Hematopoietic multipotent progenitor cell treated with erythropoietin and hydrocortisone succinate and interleukin-3 and kit ligand, for 4 days (in vitro differentiated cells): ENCODE results near the gene USP49.

Experiments used
- DNase-seq: peaks from one replicate; pipeline ENCODE4 v3.0.0-alpha.2; 2015

Gene USP49

GRCh38 chr6:41805830-41806774, 89.1 kb downstream of the USP49 start:
- no peak for DNase-seq

DNA sequence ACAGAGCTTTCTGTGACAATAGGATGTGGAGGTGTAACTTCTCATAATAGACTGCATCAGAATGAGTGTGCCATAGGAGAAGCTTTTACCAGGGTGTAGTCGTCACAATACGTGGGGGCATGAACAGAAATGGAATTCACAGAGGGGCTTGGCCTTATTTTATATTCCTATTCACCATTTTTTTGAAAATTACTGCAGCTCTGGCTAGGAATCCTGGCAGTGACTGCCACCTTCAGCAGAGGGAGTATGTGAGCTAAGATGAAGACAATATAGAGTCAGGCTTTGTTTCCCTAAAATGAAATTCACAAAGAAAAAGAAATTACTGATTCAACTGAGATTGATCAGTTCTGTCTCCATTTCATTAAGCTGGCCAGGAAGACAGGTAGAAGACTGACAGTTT, 93.8 kb downstream of the USP49 start:
- peak; percentile 41 for DNase-seq

DNA sequence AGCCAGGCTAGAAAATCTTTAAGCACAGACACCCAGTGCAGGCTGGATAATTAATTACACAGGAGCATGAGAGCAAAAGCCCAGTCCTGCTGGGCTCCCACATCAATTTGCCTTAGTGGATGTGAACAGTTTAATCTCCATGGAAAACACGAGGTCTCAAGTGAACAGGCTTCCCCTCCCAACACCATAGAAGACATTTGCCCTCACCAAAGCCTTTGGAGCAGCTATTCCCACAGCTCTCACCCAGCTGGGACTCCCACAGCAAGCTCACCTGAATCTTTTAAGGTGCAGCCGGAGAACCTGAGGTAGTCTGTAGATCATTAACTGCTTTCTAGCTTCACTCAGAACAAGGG, 95.6 kb downstream of the USP49 start:
- no peak for DNase-seq

DNA sequence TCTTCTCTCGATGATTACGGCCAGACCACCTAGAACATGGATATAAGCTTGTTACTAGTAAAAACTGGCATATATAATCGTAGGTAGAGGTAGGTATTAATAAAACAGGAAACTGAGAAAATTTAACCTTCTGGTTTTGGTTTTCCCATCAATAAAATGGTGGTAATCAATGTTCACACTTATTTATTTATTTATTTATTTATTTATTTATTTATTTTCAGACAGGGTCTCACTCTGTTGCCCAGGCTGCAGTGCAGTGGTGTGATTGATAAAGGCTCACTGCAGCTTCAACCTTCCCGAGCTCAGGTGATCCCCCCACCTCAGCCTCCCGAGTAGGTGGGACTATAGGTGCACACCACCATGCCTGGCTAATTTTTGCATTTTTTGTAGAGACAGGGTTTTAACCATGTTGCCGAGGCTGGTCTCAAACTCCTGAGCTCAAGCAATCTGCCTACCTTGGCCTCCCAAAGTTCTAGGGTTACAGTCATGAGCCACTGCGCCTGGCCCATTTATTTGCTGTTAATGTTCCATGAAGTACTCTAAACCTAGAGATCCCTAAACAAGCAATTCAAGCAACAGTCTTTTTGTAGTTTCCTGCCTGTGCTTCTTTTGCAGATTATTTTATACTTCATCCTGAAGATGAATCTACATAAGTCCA, 96.1 kb downstream of the USP49 start:
- DNase-seq, result no peak

DNA sequence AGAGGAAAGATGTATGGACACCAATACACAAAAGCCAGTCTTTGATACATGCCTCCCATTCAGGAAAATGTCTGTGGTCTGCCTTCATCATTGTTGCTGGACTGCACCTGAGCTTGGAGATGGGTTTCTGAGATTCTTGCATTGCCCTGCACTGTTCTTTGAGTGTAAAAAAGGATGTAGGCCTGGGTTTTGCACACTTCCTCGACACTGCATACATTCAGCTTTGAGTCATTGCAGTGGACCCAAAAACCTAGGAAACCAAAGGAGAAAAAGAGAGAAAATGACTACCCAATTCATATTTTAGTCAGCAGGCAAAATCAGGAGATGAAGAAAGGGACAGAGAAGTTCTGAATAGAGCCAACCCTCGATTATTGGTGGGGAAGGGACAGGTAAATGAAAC, 98.7 kb downstream of the USP49 start:
- DNase-seq, result no peak

- DNase-seq, result no peak
These were observed 103.2 kb downstream of the USP49 start for GRCh38 chr6:41791984-41792383.

- no peak for DNase-seq
These were observed 103.9 kb downstream of the USP49 start for GRCh38 chr6:41791305-41791704.

DNA sequence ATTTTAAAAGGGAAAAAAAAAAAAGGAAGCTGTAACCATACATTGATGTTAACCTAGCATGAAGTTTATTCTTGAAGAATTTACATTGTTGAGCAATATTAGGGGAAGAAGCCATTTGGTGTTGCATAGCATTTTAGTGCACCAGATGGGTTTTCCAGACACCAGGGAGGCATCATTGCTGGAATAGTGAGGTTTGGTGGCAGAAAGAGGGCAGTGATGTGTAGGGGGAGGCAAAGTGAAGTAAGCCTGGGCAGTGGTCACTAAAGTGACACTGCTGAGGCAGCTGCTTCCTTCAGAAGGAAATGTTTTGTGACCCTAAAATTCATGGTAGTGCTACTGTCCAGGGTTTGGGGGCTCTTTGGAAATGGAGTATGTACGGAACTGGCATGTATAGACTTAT, 105.1 kb downstream of the USP49 start:
- no peak for DNase-seq

GRCh38 chr6:41789390-41789724, 105.8 kb downstream of the USP49 start:
- DNase-seq, result no peak

- DNase-seq, result peak; percentile 98
These were observed 107.8 kb downstream of the USP49 start, which contains the start of gene TOMM6 for GRCh38 chr6:41787219-41787917. TSS of gene TOMM6 (plus strand) at chr6:41787694. CDS start at chr6:41787698, 4 bp downstream.

- DNase-seq, result peak; percentile 92
These were observed 108.5 kb downstream of the USP49 start for GRCh38 chr6:41786451-41787218.

- DNase-seq, result no peak
These were observed 109.3 kb downstream of the USP49 start for GRCh38 chr6:41785689-41786450.

DNA sequence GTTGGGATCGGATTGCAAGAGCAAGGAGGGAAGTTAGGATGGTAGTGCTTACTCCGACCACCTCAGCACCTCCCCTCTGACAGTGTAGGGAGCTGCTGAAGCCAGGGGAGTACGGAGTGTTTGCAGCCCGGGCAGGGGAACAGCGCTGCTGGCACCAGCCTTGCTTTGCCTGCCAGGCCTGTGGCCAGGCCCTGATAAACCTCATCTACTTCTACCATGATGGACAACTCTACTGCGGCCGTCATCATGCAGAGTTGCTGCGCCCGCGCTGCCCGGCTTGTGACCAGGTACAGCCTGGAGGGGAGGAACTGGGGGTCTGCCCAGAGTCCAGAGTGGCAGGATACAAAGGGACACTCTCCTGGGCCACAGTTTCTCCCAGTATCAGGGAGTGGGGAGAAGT, 109.9 kb downstream of the USP49 start:
- no peak for DNase-seq

DNA sequence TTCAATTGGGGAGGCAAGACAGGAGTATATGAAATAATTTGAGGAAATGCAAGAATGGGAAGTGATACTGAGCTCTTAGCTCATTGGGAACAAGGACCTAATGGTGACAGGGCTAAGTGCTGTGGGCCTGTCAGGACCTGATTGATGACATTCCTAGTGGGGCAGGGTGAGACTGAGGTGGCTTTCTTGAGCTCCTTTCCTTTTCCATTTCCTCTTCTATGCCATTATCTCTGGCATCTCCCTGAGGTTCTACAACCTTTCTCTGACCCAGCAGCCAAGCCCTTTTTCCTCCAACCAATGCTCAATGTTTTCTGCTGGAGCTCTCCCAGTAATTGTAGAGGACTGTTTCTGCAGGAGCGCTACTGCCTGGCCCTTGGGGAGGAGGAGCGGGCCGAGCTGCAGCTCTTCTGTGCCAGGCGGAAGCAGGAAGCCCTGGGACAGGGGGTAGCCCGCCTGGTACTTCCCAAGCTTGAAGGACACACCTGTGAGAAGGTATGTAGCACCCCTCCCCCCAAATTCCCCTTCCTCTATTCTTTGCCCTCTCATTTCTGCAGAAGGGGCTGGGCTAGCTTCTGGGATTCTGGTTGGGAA, 110.5 kb downstream of the USP49 start:
- DNase-seq, result no peak

DNA sequence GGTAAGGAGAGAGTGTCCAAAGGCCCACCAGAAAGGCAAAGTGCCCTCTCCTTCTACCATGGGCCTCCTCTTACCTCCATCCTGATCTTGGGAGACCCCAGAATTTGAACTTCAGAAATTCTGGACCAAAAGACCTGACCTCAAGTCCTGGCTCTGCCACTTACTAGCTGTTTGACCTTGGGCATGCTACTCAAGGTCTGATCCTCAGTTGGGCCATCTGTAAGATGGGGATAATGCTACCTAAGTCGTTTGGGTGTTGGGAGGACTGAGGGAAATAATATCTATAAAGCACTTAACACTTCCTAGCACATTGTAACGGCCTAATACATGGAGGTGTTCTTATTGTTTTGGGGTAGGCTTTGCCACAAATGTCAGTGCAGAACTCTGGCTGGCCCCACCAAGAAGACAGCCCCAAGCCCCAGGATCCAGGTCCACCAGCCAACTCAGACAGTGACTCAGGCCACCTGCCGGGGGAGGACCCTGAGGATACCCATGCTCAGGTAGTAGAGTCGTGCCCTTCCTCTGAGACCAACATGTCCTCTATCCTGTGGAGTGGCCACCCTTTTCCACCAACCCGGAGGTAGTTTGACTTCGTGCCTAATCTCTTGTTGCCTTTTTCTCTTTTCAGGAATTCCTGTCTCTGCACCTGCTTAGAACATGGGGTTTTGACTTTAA, 111.9 kb downstream of the USP49 start:
- no peak for DNase-seq

GRCh38 chr6:41781366-41781730, 113.8 kb downstream of the USP49 start:
- no peak for DNase-seq

DNA sequence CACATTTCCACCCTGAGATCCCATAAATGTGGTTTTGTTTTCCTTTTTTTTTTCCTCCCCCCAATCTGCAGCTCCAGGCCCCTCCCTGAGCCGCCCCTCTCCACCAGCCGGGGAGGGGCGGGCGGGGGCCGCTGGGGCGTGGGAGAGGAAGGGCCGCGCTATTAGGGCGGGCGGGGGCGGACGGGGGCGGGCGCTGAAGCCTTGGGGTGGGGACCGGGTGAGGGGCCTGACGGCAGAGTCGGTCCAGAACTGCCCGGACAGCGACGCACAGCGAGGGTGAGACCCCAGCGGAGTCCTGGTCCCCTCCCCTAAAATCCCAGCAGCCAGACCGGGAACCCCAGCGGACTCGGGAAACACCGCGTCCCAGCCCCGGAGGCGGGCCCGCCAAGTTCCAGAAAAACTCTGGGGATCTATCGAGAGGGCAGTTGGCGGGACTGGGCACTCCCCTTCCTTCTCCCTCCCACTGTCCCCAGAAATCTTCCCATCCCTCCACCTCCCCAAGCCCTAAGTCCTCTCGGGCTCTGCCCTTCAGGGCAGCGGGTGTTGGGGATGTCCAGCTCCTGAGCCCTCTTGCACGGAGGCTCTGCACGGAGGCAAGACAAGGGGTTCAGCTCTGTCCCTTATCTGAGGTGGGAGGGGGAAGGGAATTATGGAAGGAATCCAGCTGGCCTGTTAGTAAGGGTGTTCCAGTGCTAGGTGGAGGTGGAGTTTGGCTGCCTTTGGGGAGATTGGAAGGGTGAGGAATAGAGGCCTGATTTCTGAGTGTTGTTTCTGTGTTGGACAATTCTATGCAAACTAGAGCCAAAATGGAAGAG, 114.4 kb downstream of the USP49 start, which contains the start of gene PRICKLE4:
Gene PRICKLE4, plus strand, starts transcription at position 232 of the 815 bp plus-strand sequence. CDS start 2,692 bp downstream, outside the sequence.
- DNase-seq, result peak; percentile 49

- peak; percentile 98 for DNase-seq
These were observed 115.2 kb downstream of the USP49 start, which contains the start of gene FRS3 for GRCh38 chr6:41779788-41780550. TSS of gene FRS3 (minus strand) at chr6:41779900. CDS start at chr6:41776987, 2,913 bp downstream.

GRCh38 chr6:41779336-41779735, 115.8 kb downstream of the USP49 start:
- no peak for DNase-seq
